SK-N-SH (cell line): ENCODE measurements around the gene PDE8A. TPM values are rescaled to one million over a fixed set of nuclear protein-coding genes. Genes with fewer than 3 reads are reported as not detected.

ENCODE experiments used
- CTCF ChIA-PET: fragments of 300-600, 350-600 bp; formaldehyde crosslinking; extraction: SDS; loops from one replicate; lab custom pipeline; 2021; lab: Yijun Ruan, JAX
- POLR2A ChIA-PET: fragments of 350-600 bp; sonication (Branson Sonifier 250); formaldehyde crosslinking; extraction: SDS; loops from one replicate; lab custom pipeline; 2020; ENCODE audit warnings: antibody characterized with exemption, inconsistent platforms; lab: Yijun Ruan, JAX
- DNase-seq: peaks from one replicate; pipeline ENCODE4 v3.0.0; 2012
- H2AFZ ChIP-seq: fragments of 200-600 bp; sonication (generic); 2 replicates; pipeline ENCODE4 v1.8.1; 2016; ENCODE audit warnings: antibody characterized with exemption, mild to moderate bottlenecking, low read depth
- H3F3A ChIP-seq: fragments of 200-600 bp; sonication (generic); replicated peaks from 2 replicates; pipeline ENCODE3; 2016; ENCODE audit warnings: antibody characterized with exemption, mild to moderate bottlenecking; ENCODE audit not compliant: insufficient read depth
- H3K27ac ChIP-seq, 2 experiments: fragments of 200-500 bp in 1 of 2; fragments of 200-600 bp in 1 of 2; sonication (Bioruptor generic) in 1 of 2; sonication (generic), shearing (Covaris generic) in 1 of 2; 2 replicates each; pipeline versions ENCODE4 v1.5.1 to v1.6.1; 2014 to 2016; ENCODE audit warnings: low read depth in 2 of 2, inconsistent platforms in 1 of 2, low read length in 1 of 2, mild to moderate bottlenecking in 1 of 2, mixed read lengths in 1 of 2
- H3K27me3 ChIP-seq: fragments of 200-600 bp; sonication (generic), shearing (Covaris generic); 2 replicates; pipeline ENCODE4 v1.6.1; 2016; ENCODE audit warnings: mixed run types; ENCODE audit not compliant: insufficient read depth
- H3K36me3 ChIP-seq, 2 experiments: fragments of 200-500 bp in 1 of 2; fragments of 200-600 bp in 1 of 2; sonication (Bioruptor generic) in 1 of 2; sonication (generic) in 1 of 2; replicated peaks in 1 of 2; 2 replicates each; pipeline versions ENCODE3 to v1.5.1; 2014 to 2016; ENCODE audit warnings: low read length in 1 of 2, mild to moderate bottlenecking in 1 of 2; ENCODE audit not compliant: insufficient read depth in 2 of 2, control insufficient read depth in 1 of 2
- H3K4me1 ChIP-seq, 2 experiments: fragments of 200-500 bp in 1 of 2; fragments of 200-600 bp in 1 of 2; sonication (Bioruptor generic) in 1 of 2; sonication (generic), shearing (Covaris generic) in 1 of 2; 2 replicates each; pipeline versions ENCODE4 v1.5.1 to v1.6.1; 2014 to 2016; ENCODE audit warnings: low read depth in 1 of 2, low read length in 1 of 2, mixed run types in 1 of 2; ENCODE audit not compliant: insufficient read depth in 2 of 2, control insufficient read depth in 1 of 2
- H3K4me2 ChIP-seq: fragments of 200-600 bp; sonication (generic), shearing (Covaris generic); 2 replicates; pipeline ENCODE4 v1.6.1; 2017; ENCODE audit warnings: mixed run types
- H3K4me3 ChIP-seq, 2 experiments: fragments of 200-500 bp in 1 of 2; fragments of 200-600 bp in 1 of 2; sonication (Bioruptor generic) in 1 of 2; sonication (generic), shearing (Covaris generic) in 1 of 2; 2 replicates each; pipeline versions ENCODE4 v1.5.1 to v1.8.1; 2014 to 2016; ENCODE audit warnings: low read depth in 2 of 2, inconsistent platforms in 1 of 2, low read length in 1 of 2, mild to moderate bottlenecking in 1 of 2, mixed read lengths in 1 of 2, moderate library complexity in 1 of 2
- H3K79me2 ChIP-seq: fragments of 200-600 bp; sonication (generic); 2 replicates; pipeline ENCODE4 v1.8.1; 2017; ENCODE audit warnings: mild to moderate bottlenecking; ENCODE audit not compliant: insufficient read depth
- H3K9ac ChIP-seq: fragments of 200-600 bp; sonication (generic); 2 replicates; pipeline ENCODE4 v1.6.1; 2017; ENCODE audit warnings: mixed run types
- H3K9me2 ChIP-seq: fragments of 200-600 bp; sonication (generic); 2 replicates; pipeline ENCODE4 v1.6.1; 2017; ENCODE audit warnings: mixed run types
- H3K9me3 ChIP-seq: fragments of 200-600 bp; sonication (generic); 2 replicates; pipeline ENCODE4 v1.6.1; 2017; ENCODE audit warnings: mixed run types, mild to moderate bottlenecking, moderate library complexity
- H4K20me1 ChIP-seq: fragments of 200-600 bp; sonication (generic); 2 replicates; pipeline ENCODE4 v1.6.1; 2017; ENCODE audit warnings: mild to moderate bottlenecking, mixed run types; ENCODE audit not compliant: insufficient read depth
- CHD2 ChIP-seq: fragments of 150-350 bp; IDR thresholded peaks from 2 replicates; pipeline ENCODE4 v1.6.1; 2018; ENCODE audit warnings: low read length; ENCODE audit not compliant: partially characterized antibody
- EP300 ChIP-seq, 2 experiments: IDR thresholded peaks; 2 replicates each; pipeline versions ENCODE4 v1.4.0 to v1.6.1; 2012; ENCODE audit warnings: borderline replicate concordance in 1 of 2, low read depth in 1 of 2, low read length in 1 of 2
- FOSL2 ChIP-seq: IDR thresholded peaks from 2 replicates; pipeline ENCODE4 v1.4.0; 2012; ENCODE audit warnings: low read depth, mild to moderate bottlenecking, moderate library complexity, borderline replicate concordance
- FOXJ3 ChIP-seq: sonication (generic); formaldehyde crosslinking; IDR thresholded peaks from 2 replicates; pipeline ENCODE4 v1.5.1; 2020; ENCODE audit warnings: mild to moderate bottlenecking, missing genetic modification reagents
- FOXM1 ChIP-seq: IDR thresholded peaks from 2 replicates; pipeline ENCODE4 v1.4.0; 2012; ENCODE audit warnings: low read depth, mild to moderate bottlenecking
- GATA2 ChIP-seq: sonication (generic); formaldehyde crosslinking; IDR thresholded peaks from 2 replicates; pipeline ENCODE4 v1.5.0; 2020; ENCODE audit warnings: mild to moderate bottlenecking, missing genetic modification reagents
- MAX ChIP-seq: IDR thresholded peaks from 2 replicates; pipeline ENCODE4 v1.4.0; 2012; ENCODE audit warnings: low read depth
- MXI1 ChIP-seq: IDR thresholded peaks from 2 replicates; pipeline ENCODE4 v1.6.1; 2012; ENCODE audit warnings: mild to moderate bottlenecking, low read depth, low read length, improper control_type of control experiment
- NFIC ChIP-seq: IDR thresholded peaks from 2 replicates; pipeline ENCODE4 v1.4.0; 2012; ENCODE audit warnings: borderline replicate concordance
- RAD21 ChIP-seq: IDR thresholded peaks from 2 replicates; pipeline ENCODE4 v1.6.1; 2012; ENCODE audit warnings: mild to moderate bottlenecking, low read length
- TEAD4 ChIP-seq: IDR thresholded peaks from 2 replicates; pipeline ENCODE4 v1.4.0; 2012; ENCODE audit warnings: mild to moderate bottlenecking, borderline replicate concordance; ENCODE audit not compliant: insufficient read depth
- YY1 ChIP-seq: IDR thresholded peaks from 2 replicates; pipeline ENCODE4 v1.4.0; 2012; ENCODE audit warnings: low read depth, mild to moderate bottlenecking
- WGBS: methylation state at CpG from one replicate; pipeline ENCODE4 v1.1.6; 2017; ENCODE audit warnings: low lambda C conversion rate; 5-methylcytosine and 5-hydroxymethylcytosine counted together
- polyA plus RNA-seq, 3 experiments: library from polyadenylated mRNA; depleted of rRNA; stranded (reverse); fragments of >200 nt; gene quantifications; 2 replicates each; pipeline ENCODE4 v1.2.3, GENCODE V29; 2012
- TF ChIP-seq, protein P1 (sequence below): IDR thresholded peaks from 2 replicates; pipeline ENCODE4 v1.6.1; 2012; ENCODE audit warnings: mild to moderate bottlenecking, low read depth, low read length, moderate library complexity
- TF ChIP-seq, protein P2 (sequence below): IDR thresholded peaks from 2 replicates; pipeline ENCODE4 v1.4.0; 2012; ENCODE audit warnings: low read depth, borderline replicate concordance

PDE8A gene
- polyA plus RNA-seq, 1 of the 3 experiments (the other 2 are of a cell fraction), result 13.4 TPM

- 70% methylated on average over 1 of the region's 1 CpG for WGBS
- Histone ChIP-seq H3K9me2 (no peaks in the 10 kb centered on the region), H3K9ac (no peak overlapping the region)
- TF ChIP-seq, protein P1, sequence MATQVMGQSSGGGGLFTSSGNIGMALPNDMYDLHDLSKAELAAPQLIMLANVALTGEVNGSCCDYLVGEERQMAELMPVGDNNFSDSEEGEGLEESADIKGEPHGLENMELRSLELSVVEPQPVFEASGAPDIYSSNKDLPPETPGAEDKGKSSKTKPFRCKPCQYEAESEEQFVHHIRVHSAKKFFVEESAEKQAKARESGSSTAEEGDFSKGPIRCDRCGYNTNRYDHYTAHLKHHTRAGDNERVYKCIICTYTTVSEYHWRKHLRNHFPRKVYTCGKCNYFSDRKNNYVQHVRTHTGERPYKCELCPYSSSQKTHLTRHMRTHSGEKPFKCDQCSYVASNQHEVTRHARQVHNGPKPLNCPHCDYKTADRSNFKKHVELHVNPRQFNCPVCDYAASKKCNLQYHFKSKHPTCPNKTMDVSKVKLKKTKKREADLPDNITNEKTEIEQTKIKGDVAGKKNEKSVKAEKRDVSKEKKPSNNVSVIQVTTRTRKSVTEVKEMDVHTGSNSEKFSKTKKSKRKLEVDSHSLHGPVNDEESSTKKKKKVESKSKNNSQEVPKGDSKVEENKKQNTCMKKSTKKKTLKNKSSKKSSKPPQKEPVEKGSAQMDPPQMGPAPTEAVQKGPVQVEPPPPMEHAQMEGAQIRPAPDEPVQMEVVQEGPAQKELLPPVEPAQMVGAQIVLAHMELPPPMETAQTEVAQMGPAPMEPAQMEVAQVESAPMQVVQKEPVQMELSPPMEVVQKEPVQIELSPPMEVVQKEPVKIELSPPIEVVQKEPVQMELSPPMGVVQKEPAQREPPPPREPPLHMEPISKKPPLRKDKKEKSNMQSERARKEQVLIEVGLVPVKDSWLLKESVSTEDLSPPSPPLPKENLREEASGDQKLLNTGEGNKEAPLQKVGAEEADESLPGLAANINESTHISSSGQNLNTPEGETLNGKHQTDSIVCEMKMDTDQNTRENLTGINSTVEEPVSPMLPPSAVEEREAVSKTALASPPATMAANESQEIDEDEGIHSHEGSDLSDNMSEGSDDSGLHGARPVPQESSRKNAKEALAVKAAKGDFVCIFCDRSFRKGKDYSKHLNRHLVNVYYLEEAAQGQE, result no peak
- TF ChIP-seq, protein P2, sequence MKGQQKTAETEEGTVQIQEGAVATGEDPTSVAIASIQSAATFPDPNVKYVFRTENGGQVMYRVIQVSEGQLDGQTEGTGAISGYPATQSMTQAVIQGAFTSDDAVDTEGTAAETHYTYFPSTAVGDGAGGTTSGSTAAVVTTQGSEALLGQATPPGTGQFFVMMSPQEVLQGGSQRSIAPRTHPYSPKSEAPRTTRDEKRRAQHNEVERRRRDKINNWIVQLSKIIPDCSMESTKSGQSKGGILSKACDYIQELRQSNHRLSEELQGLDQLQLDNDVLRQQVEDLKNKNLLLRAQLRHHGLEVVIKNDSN, result no peak
- TF ChIP-seq YY1, result no peak
- no peak for TF ChIP-seq TEAD4
- TF ChIP-seq FOXM1, result no peak
- TF ChIP-seq FOXJ3 (CRISPR knock-in tag), result no peak
- TF ChIP-seq FOSL2, result no peak
- TF ChIP-seq MAX, result no peak
- TF ChIP-seq EP300 (IDR thresholded peaks at IDR 0.05; ENCODE audit: borderline replicate concordance in 1 of 2, low read depth in 1 of 2, low read length in 1 of 2), result no peak
- TF ChIP-seq, all 33 proteins: peak for 0
- POLR2A ChIA-PET, result interaction anchor here (1.2 kb wide), 1 partner anchor 296 kb away, joined by 3 read pairs; no protein-coding TSS in a partner anchor
- Histone ChIP-seq H3K27ac (peak overlapping the region in 1 of 2 experiments; percentile 81; a peak in 2 of 4 replicates), H3F3A (peaks cover 16% of the 10 kb centered on the region), H3K4me2 (no peak overlapping the region), H3K36me3 (no peaks in the 10 kb centered on the region), H3K27me3 (no peaks in the 10 kb centered on the region), H3K79me2 (peaks cover 87% of the 10 kb centered on the region), H4K20me1 (no peaks in the 10 kb centered on the region), H3K4me1 (peaks cover 13 to 30% of the 10 kb centered on the region in 2 experiments), H2AFZ (no peak overlapping the region), H3K9me3 (no peaks in the 10 kb centered on the region), H3K4me3 (no peak overlapping the region)
- CTCF ChIA-PET, result interaction anchor here (0.6 to 2.4 kb wide), 28 partner anchors 13 to 457 kb away, joined by 3 to 49 read pairs (median 5); partner anchors contain the start of gene PDE8A
- no peak for DNase-seq
Measured at GRCh38 chr15:85044894-85045293, 63.2 kb downstream of the PDE8A start.

DNA sequence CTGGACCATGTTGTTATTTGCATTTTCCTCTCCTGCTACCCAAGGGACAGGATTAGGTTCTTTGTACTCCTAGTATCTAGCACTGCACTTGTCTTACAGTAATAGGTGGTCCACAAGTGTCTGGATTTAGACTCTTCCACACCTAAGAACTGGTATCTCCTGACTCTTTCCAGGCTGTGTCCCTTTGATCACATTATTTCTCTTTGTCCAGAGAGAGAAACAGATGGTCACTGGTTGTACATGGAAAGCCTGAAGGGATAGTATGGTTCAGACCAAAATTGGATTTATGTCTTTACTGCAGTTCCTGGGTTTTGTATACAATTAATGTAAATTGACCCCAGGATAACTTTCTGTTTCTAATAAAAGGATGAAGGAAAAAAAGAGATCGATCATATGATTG, 64.0 kb downstream of the PDE8A start:
- Histone ChIP-seq H4K20me1 (no peaks in the 10 kb centered on the region), H2AFZ (no peak overlapping the region), H3K9me3 (no peaks in the 10 kb centered on the region), H3F3A (peaks cover 16% of the 10 kb centered on the region), H3K36me3 (no peaks in the 10 kb centered on the region), H3K4me2 (no peak overlapping the region), H3K27ac (peak overlapping the region; percentile 14 to 81; a peak in 3 of 4 replicates), H3K79me2 (peaks cover 92% of the 10 kb centered on the region), H3K9me2 (no peaks in the 10 kb centered on the region), H3K4me3 (no peak overlapping the region), H3K27me3 (no peaks in the 10 kb centered on the region), H3K4me1 (peaks cover 13 to 30% of the 10 kb centered on the region in 2 experiments), H3K9ac (no peak overlapping the region)
- TF ChIP-seq NFIC (no peak), GATA2 (CRISPR knock-in tag) (peak; percentile 51), CHD2 (peak; percentile 49), RAD21 (peak; percentile 25; the same call in 1 of the 2 replicates), MXI1 (peak; percentile 52; the same call in 1 of the 2 replicates), EP300 (IDR thresholded peaks at IDR 0.05; ENCODE audit: borderline replicate concordance in 1 of 2, low read depth in 1 of 2, low read length in 1 of 2) (peak in 1 of 2 experiments; percentile 92; a peak in 2 of 4 replicates)
- POLR2A ChIA-PET, result no interaction called here
- WGBS, result 31% methylated on average over 1 of the region's 1 CpG
- DNase-seq, result peak; percentile 32
- CTCF ChIA-PET, result interaction anchor here (0.8 to 2.4 kb wide), 9 partner anchors 14 to 457 kb away, joined by 3 to 49 read pairs (median 3); no protein-coding TSS in a partner anchor
